ENCODE data around the gene LRRC1. TPM values are rescaled to one million over a fixed set of nuclear protein-coding genes. Genes with fewer than 3 reads are reported as not detected.

Gene LRRC1
- total RNA-seq, 1 donor from 2014 or later, result 36.2 TPM

GRCh38 chr6:53813801-53814200 is 19.0 kb downstream of the LRRC1 start:
- no peaks in the 10 kb centered on the region for H3K36me3 Mint-ChIP-seq (ENCODE audit: insufficient read depth)
- H3K9me3 Mint-ChIP-seq (ENCODE audit: low read depth), result no peaks in the 10 kb centered on the region
- DNase-seq (ENCODE audit: low spot score, unreplicated experiment), result no peak
- H3K27ac Mint-ChIP-seq, result no peak overlapping the region
- H3K27me3 Mint-ChIP-seq, result no peaks in the 10 kb centered on the region
- peaks cover 47% of the 10 kb centered on the region for H3K4me1 Mint-ChIP-seq (ENCODE audit: low read depth)
- TF ChIP-seq CTCF (IDR thresholded peaks at IDR 0.05; ENCODE audit: unreplicated experiment), result no peak
- no peak overlapping the region for H3K4me3 Mint-ChIP-seq (ENCODE audit: low read depth)

GRCh38 chr6:53814353-53814752 is 19.5 kb downstream of the LRRC1 start:
- DNase-seq (ENCODE audit: low spot score, unreplicated experiment), result no peak
- no peak overlapping the region for H3K4me3 Mint-ChIP-seq (ENCODE audit: low read depth)
- no peak for TF ChIP-seq CTCF (IDR thresholded peaks at IDR 0.05; ENCODE audit: unreplicated experiment)
- H3K27ac Mint-ChIP-seq, result no peak overlapping the region
- H3K4me1 Mint-ChIP-seq (ENCODE audit: low read depth), result peaks cover 46% of the 10 kb centered on the region
- H3K27me3 Mint-ChIP-seq, result no peaks in the 10 kb centered on the region
- no peaks in the 10 kb centered on the region for H3K9me3 Mint-ChIP-seq (ENCODE audit: low read depth)
- no peaks in the 10 kb centered on the region for H3K36me3 Mint-ChIP-seq (ENCODE audit: insufficient read depth)

GRCh38 chr6:53815381-53816119 is 20.7 kb downstream of the LRRC1 start:
- DNase-seq (ENCODE audit: low spot score, unreplicated experiment), result no peak
- TF ChIP-seq CTCF (IDR thresholded peaks at IDR 0.05; ENCODE audit: unreplicated experiment), result no peak
- H3K27ac Mint-ChIP-seq, result peak overlapping the region; percentile 13
- peaks cover 39% of the 10 kb centered on the region for H3K4me1 Mint-ChIP-seq (ENCODE audit: low read depth)
- H3K9me3 Mint-ChIP-seq (ENCODE audit: low read depth), result no peaks in the 10 kb centered on the region
- no peak overlapping the region for H3K4me3 Mint-ChIP-seq (ENCODE audit: low read depth)
- H3K27me3 Mint-ChIP-seq, result no peaks in the 10 kb centered on the region
- no peaks in the 10 kb centered on the region for H3K36me3 Mint-ChIP-seq (ENCODE audit: insufficient read depth)

- Mint-ChIP-seq H3K27me3 (no peaks in the 10 kb centered on the region), H3K27ac (no peak overlapping the region), H3K9me3 (ENCODE audit: low read depth) (peaks cover 4% of the 10 kb centered on the region), H3K36me3 (ENCODE audit: insufficient read depth) (peaks cover 1% of the 10 kb centered on the region), H3K4me3 (ENCODE audit: low read depth) (no peak overlapping the region), H3K4me1 (ENCODE audit: low read depth) (peaks cover 17% of the 10 kb centered on the region)
- no peak for DNase-seq (ENCODE audit: low spot score, unreplicated experiment)
- no peak for TF ChIP-seq CTCF (IDR thresholded peaks at IDR 0.05; ENCODE audit: unreplicated experiment)
Measured at GRCh38 chr6:53818858-53819609, 24.2 kb downstream of the LRRC1 start.

GRCh38 chr6:53822401-53823125 is 27.8 kb downstream of the LRRC1 start:
- Mint-ChIP-seq H3K4me1 (ENCODE audit: low read depth) (peaks cover 11% of the 10 kb centered on the region), H3K9me3 (ENCODE audit: low read depth) (peaks cover 4% of the 10 kb centered on the region), H3K27me3 (no peaks in the 10 kb centered on the region), H3K27ac (no peak overlapping the region), H3K4me3 (ENCODE audit: low read depth) (no peak overlapping the region), H3K36me3 (ENCODE audit: insufficient read depth) (peaks cover 1% of the 10 kb centered on the region)
- DNase-seq (ENCODE audit: low spot score, unreplicated experiment), result no peak
- TF ChIP-seq CTCF (IDR thresholded peaks at IDR 0.05; ENCODE audit: unreplicated experiment), result no peak

Data from progenitor cell of endocrine pancreas (in vitro differentiated cells).